Endodermal cell (in vitro differentiated cells): Measurements from ENCODE around the gene TRAK1. TPM values are rescaled to one million over a fixed set of nuclear protein-coding genes. Genes with fewer than 3 reads are reported as not detected.

Source experiments
- DNase-seq: peaks from one replicate; pipeline ENCODE4 v3.0.0-alpha.2; 2017
- H3K27ac ChIP-seq: 2 replicates; pipeline ENCODE4 v1.5.1; 2013; ENCODE audit warnings: mild to moderate bottlenecking, low read depth, low read length, moderate library complexity
- H3K27me3 ChIP-seq: 2 replicates; pipeline ENCODE4 v1.6.1; 2013; ENCODE audit warnings: mild to moderate bottlenecking, low read length, moderate library complexity; ENCODE audit not compliant: insufficient read depth, control insufficient read depth, poor library complexity, severe bottlenecking
- H3K36me3 ChIP-seq: 2 replicates; pipeline ENCODE4 v1.7.0; 2013; ENCODE audit warnings: mild to moderate bottlenecking, low read length, moderate library complexity; ENCODE audit not compliant: control insufficient read depth, insufficient read depth
- H3K4me1 ChIP-seq: one replicate; pipeline ENCODE4 v1.7.0; 2013; ENCODE audit warnings: low read length; ENCODE audit not compliant: control insufficient read depth, insufficient read depth
- H3K4me3 ChIP-seq: 2 replicates; pipeline ENCODE4 v1.5.1; 2013; ENCODE audit warnings: mild to moderate bottlenecking, low read length, moderate library complexity
- H3K9ac ChIP-seq: 2 replicates; pipeline ENCODE4 v1.6.1; 2013; ENCODE audit warnings: mild to moderate bottlenecking, low read length, moderate library complexity; ENCODE audit not compliant: poor library complexity, severe bottlenecking; ENCODE audit errors: extremely low read depth
- H3K9me3 ChIP-seq: 2 replicates; pipeline ENCODE4 v1.6.1; 2013; ENCODE audit warnings: mild to moderate bottlenecking, low read length, moderate library complexity; ENCODE audit not compliant: control insufficient read depth
- H3K27ac Mint-ChIP-seq: 2 replicates; pipeline ENCODE4 v1.8.0; 2020; ENCODE audit warnings: mixed read lengths
- H3K27me3 Mint-ChIP-seq: 2 replicates; pipeline ENCODE4 v1.8.0; 2021; ENCODE audit warnings: mild to moderate bottlenecking, mixed read lengths; ENCODE audit not compliant: insufficient read depth
- H3K36me3 Mint-ChIP-seq: 2 replicates; pipeline ENCODE4 v1.8.0; 2020; ENCODE audit warnings: low read depth, mixed read lengths
- H3K4me1 Mint-ChIP-seq: 2 replicates; pipeline ENCODE4 v1.8.0; 2020; ENCODE audit warnings: mixed read lengths
- H3K4me3 Mint-ChIP-seq: 2 replicates; pipeline ENCODE4 v1.8.0; 2020; ENCODE audit warnings: mild to moderate bottlenecking, moderate library complexity, mixed read lengths
- H3K9me3 Mint-ChIP-seq: 2 replicates; pipeline ENCODE4 v1.8.0; 2020; ENCODE audit warnings: mild to moderate bottlenecking, mixed read lengths
- CTCF ChIP-seq: fragments of 200-600 bp; sonication (generic); conservative IDR thresholded peaks from 2 replicates; pipeline ENCODE4 v1.5.0; 2021; ENCODE audit warnings: antibody characterized with exemption, mild to moderate bottlenecking
- WGBS, 2 experiments: methylation state at CpG; one replicate each; pipeline versions ENCODE4 v1.1.5 to v1.1.7; 2013; ENCODE audit warnings: missing lambda C conversion rate in 2 of 2, mixed read lengths in 1 of 2; ENCODE audit not compliant: insufficient coverage in 1 of 2, insufficient read length in 1 of 2; 5-methylcytosine and 5-hydroxymethylcytosine counted together
- total RNA-seq, 2 donors: library from RNA; stranded (reverse); fragmentation: NEBNext Ultra II Directional in 1 of 2; extraction: Animal tissue kit (Norgen Biotek cat#: 25700) in 1 of 2; gene quantifications; 2 replicates in 1 of 2; 3 replicates in 1 of 2; pipeline ENCODE4 v1.2.1, GENCODE V29; 2021

TRAK1 gene
- total RNA-seq, 2 donors from 2014 or later: 29.8 to 31.0 TPM

- Histone ChIP-seq H3K4me1 (no peaks in the 10 kb centered on the region), H3K27ac (no peak overlapping the region), H3K36me3 (peaks cover 17% of the 10 kb centered on the region), H3K4me3 (no peak overlapping the region), H3K9ac (no peak overlapping the region), H3K27me3 (no peaks in the 10 kb centered on the region), H3K9me3 (no peaks in the 10 kb centered on the region)
- Mint-ChIP-seq H3K4me1 (no peaks in the 10 kb centered on the region), H3K27me3 (no peaks in the 10 kb centered on the region), H3K9me3 (no peaks in the 10 kb centered on the region), H3K4me3 (no peak overlapping the region), H3K27ac (no peak overlapping the region), H3K36me3 (peaks cover 33% of the 10 kb centered on the region)
- DNase-seq: no peak
- TF ChIP-seq CTCF: no peak
- WGBS, 2 experiments: 84 to 86% methylated on average over 4 to 5 of the region's 5 CpGs
Observed at GRCh38 chr3:42216931-42217333, 125.8 kb downstream of the TRAK1 start.

GRCh38 chr3:42220436-42221121 lies 129.4 kb downstream of the TRAK1 start:
- H3K4me3 Mint-ChIP-seq: no peak overlapping the region
- H3K4me1 Mint-ChIP-seq: no peaks in the 10 kb centered on the region
- no peaks in the 10 kb centered on the region for H3K27me3 Mint-ChIP-seq
- Histone ChIP-seq H3K9ac (no peak overlapping the region), H3K9me3 (no peaks in the 10 kb centered on the region), H3K36me3 (peaks cover 34% of the 10 kb centered on the region), H3K27ac (no peak overlapping the region), H3K4me3 (no peak overlapping the region), H3K4me1 (no peaks in the 10 kb centered on the region), H3K27me3 (no peaks in the 10 kb centered on the region)
- H3K36me3 Mint-ChIP-seq: peaks cover 28% of the 10 kb centered on the region
- TF ChIP-seq CTCF: no peak
- H3K9me3 Mint-ChIP-seq: no peaks in the 10 kb centered on the region
- H3K27ac Mint-ChIP-seq: peak overlapping the region; percentile 61
- peak; percentile 20 for DNase-seq
- WGBS, 2 experiments: 94 to 96% methylated on average over 12 to 17 of the region's 17 CpGs

- no peaks in the 10 kb centered on the region for H3K27me3 Mint-ChIP-seq
- no peaks in the 10 kb centered on the region for H3K4me1 ChIP-seq
- H3K4me3 Mint-ChIP-seq: no peak overlapping the region
- no peaks in the 10 kb centered on the region for H3K27me3 ChIP-seq
- no peak for TF ChIP-seq CTCF
- no peak overlapping the region for H3K27ac ChIP-seq
- H3K9ac ChIP-seq: no peak overlapping the region
- no peaks in the 10 kb centered on the region for H3K4me1 Mint-ChIP-seq
- no peaks in the 10 kb centered on the region for H3K9me3 Mint-ChIP-seq
- H3K36me3 ChIP-seq: peaks cover 34% of the 10 kb centered on the region
- peak; percentile 24 for DNase-seq
- H3K9me3 ChIP-seq: no peaks in the 10 kb centered on the region
- no peak overlapping the region for H3K27ac Mint-ChIP-seq
- peaks cover 38% of the 10 kb centered on the region for H3K36me3 Mint-ChIP-seq
- whole genome bisulfite sequencing, 2 experiments: 95 to 96% methylated on average over 21 to 31 of the region's 31 CpGs
- H3K4me3 ChIP-seq: no peak overlapping the region
Observed at GRCh38 chr3:42222942-42223693, 132.0 kb downstream of the TRAK1 start.
